HG03159 (cell line): ENCODE data around the gene UBAP1L.

Source experiments
- ATAC-seq: cut with Tn5 transposase; IDR thresholded peaks from one replicate; pipeline ENCODE4 v1.9.1; 2021; ENCODE audit warnings: mild to moderate bottlenecking, moderate library complexity; ENCODE audit not compliant: unreplicated experiment

Gene UBAP1L

DNA sequence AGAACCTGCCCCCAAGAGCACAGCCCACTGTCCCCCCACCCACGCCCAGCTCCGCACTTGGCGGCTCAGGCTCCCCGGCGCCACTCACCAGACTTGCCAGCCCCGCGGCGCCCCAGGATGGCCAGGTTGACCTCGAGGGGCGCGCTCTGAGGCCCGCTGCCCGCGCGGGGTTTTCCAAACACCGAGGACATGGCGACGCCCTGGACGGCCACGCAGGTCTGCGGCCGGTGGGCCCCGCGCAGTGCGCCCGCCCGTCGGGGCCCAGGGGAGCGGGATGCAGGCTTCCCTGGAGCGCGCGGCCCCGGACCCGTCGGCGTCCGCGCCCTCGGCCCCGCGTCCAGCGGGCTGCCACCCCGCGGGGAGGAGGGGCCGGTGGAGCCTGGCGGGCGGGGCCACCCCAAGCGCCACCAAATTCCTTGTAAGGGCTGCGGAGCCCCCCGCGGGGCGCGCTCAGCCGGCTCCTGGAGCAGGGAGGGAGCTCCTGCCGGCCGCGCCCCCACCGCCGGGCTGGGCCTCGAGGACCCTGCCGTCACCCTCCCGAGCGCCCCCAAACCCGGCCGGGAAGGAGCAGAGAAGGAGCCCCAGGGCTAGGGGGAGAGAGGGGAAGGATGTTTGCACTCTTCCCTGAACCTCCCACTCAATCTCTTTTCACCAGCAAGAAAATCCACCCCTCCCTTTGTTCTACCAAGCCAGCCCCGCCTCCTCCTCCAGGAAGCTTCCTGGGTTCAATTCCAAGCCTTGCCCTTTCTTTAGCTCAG, 47.2 kb downstream of the UBAP1L start, which contains the start of gene RASL12:
Gene RASL12, minus strand, starts transcription at position 347 of the 758 bp plus-strand sequence. Its CDS starts 156 bp downstream, at position 191.
- no peak for ATAC-seq

DNA sequence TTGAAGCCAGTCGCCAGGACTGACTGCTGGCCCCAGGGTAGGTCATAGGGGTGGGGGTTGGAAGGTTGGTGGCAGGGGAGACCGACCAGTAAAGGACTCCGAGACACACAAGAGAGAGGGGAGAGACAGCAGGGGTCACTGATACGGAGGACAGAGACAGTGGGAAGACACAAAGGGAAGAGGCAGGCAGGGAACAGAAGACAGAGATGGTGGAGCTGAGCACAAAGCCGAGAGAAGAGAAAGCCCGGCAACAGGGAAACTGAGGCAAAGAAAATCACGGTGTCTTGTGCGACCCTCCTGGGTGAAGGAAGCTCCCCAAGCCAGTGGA, 47.7 kb downstream of the UBAP1L start:
- ATAC-seq: no peak

DNA sequence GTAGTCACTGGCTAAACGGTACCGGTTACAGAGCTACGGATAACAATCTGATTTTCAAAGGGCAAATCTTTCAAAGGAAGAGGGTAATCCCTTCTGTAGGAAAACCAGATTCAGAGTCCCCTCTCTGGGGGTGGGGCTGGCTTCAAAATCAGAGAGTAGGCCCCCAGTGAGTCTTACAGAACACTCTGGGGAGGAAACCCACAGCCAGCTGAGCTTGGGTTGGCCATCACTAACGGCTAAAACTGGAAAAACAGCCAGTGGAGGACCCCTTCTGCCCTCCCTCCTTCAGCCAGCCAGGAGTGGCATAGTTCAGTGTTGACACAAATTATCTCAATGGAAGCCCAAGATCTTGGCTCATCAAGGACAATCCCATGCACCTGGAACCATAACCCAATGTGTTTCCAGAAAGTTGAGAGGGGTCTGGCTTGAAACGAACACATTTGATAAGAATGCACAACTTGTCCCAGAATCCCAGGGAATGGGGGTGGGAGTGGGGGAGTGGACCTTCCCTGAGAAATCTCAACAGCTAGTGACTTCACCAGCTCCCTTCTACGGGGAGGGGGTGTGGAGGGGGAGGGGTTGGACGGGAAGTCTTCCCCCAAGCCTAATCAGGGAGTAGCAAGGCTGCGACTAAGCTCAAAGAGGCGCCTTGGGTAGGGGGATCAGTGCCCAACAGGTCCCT, 48.2 kb downstream of the UBAP1L start:
- ATAC-seq: no peak

DNA sequence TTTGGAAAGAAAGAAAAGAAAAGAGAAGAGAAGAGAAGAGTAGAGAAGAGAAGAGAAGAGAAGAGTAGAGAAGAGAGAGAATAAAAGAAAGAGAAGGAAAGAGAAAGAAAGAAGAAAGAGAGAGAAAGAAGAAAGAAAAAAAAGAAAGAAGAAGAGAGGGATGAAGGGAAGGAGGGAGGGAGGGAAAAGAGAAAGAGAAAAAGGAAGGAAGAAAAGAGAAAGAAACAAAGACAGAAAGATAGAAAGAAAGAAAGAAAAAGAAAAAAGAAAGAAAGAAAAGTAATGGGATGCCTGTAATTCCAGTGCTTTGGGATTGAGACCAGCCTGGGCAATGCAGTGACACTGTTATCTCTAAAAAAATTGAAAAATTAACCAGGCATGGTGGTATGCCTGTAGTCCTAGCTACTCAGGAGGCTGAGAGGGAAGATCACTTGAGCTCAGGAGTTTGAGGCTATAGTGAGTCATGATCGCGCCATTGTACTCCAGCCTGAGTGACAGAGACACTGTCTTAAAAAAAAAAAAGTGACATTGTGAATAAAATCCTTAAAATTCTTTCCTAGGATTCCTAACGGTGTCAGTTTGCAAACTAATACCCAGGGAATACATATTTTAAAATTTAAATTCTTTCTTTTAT, 48.9 kb downstream of the UBAP1L start:
- no peak for ATAC-seq

DNA sequence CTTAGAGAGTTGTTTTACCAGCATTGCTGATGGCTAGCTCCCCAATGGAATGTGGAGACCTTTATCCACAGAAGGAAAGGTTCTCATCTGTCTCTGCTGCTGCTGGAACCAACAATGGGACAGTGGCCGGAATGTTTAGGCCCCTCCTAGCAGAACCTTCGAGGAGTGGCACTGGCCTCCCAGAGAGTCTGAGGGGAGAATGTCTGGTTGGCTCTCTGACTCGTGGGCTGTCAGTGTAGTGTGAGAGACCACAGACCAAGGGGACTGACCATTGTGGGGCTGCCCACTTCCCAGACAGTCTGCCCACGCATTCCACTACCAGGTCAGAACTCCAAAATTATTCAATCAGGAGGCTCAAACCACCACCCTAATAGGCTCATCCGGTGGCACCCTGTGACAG, 52.3 kb downstream of the UBAP1L start:
- no peak for ATAC-seq

DNA sequence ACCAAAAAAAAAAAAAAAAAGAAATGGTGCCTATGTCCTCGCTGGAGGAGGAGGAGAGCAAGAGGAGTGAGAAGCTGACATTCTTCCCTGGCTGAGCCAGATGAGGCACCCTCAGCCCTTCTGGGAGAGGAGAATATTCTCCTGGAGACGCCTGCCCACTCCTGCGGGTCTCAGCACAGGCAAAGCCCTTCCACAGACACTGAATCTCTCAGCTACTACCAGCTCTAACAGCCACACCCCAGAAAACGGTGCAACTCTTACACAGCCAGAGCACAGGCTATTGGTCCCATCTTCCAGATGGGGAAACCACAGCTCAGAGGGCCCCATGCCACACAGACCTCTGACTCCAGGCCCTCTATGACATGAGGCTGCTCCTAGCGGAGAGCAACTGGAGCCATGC, 52.9 kb downstream of the UBAP1L start:
- ATAC-seq: no peak

DNA sequence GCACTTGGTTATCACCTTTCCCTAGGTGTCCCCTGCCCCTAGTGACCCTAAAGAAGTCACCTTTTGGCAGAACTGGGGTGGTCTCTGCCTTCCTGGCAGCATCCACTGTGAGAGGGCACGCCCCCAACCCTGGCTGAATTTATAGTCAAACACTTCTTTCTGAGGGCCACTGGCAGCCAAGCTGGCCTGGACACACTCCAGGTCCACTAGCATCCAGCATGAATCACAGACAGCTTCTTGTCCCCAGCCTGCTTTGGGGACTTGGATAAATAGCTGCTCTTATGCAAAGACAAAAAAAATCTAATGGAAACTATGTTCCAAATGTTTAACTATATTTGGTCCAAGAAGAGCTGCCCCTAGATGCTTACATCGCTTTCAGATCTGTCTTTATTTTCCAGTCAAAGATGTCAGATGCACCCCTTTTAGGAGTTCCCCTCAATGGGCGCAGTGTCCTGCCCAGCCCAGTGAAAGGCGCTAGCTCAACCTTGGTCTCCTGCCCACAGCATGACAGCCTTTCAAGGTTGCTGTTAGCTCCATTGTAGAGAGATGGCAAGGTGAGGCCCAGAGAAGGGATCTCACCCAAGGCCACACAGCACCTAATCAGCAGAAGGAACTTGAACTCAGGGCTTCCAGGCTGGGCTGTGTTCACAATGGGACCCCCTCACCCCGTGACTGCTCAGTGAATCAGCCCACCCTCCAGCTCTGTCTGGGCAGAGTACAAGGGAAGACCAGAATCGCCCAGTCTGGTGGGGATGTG, 54.2 kb downstream of the UBAP1L start:
- ATAC-seq: no peak

DNA sequence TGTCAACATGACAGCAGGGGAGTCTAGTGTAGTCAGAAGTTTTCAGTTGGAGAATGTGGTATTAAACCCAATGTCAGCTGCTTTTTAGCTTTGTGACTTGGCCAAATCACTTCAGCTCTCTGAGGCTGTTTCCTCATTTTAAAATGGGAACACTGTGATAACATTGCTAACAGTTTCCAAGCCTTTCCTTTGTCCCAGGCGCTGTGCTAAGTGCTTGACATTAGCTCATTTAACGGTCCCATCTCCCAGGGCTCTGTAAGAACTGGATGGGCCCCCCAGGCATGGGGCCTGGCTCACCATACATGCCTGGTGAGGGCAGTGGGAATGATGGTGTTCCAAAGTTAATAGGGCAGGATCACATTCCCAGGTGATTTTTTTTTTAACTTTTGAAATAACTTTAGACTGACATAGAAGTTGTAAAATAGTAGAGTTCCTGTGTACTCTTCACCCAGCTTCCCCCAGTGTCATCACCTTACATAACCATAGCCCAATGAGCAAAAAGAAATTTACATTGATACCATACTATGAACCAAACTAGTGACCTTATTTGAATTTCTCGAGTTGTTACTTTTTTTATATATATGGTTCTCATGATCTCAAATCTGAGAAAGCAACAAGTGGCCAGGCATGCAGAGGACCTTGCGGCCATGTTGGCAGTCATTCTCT, 54.9 kb downstream of the UBAP1L start:
- ATAC-seq: no peak

DNA sequence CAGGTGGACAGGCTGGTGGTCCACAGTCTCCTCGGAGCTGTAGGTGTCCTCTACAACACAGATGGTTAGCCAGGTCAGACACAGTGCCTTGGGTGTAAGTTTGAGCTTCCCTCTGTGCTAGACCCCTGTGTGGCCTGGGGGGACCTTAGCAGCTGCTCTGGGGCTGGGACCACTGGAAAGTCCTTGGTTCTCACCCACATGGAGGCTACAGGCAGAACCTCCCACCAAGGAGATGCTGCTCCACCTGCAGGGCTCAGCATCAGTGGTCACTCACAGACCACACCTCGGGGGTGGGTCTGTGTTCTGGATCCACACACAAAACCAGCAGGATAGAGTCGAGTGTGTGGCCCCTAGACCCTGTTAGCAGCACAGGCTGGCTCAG, 55.6 kb downstream of the UBAP1L start:
- ATAC-seq: no peak

DNA sequence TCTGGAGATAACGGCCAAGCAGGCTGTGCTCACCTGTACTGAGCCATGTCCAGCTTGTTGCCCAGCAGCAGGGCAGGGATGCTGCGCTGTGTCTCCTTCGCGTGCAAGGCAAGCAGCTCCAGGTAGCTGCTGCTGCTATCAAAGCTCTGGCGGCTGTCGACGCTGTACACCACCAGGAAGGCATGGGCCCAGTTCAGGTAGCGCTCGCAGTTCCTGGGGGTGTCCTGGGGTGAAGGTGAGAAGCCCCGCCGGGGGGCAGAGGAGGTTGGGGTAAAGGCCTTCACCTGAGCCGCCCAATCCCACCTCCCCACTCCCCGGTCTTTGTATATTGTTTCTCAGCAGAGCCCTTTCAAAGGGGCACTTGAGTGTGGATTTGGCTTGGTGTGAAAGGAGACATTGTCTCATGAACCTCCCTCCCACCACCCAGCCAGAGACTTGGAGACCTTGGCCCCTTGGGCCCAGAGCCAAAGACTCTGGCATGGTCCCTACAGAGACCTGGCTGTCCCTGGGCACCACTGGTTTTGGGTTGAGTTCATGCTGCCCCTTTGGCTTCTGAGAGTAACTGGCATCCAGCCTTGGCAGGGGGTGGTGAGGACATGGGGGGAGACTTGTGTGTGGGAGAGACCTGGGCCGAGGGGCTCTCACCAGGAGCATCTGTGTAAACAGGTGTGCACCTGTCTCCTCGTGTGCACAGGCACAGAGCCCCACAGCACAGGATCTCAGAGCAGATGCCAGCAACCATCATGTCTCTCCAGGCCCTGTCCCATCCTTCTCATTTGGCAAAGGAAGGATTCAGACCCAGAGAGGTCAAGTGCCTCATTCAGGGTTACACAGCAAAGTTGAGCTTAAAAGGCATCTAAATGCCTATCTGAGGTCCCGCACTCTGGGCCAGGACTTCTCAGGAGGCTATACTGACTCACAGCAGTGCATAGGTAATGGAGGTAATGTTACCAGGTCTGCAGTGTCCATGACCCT, 56.3 kb downstream of the UBAP1L start:
- ATAC-seq: no peak

DNA sequence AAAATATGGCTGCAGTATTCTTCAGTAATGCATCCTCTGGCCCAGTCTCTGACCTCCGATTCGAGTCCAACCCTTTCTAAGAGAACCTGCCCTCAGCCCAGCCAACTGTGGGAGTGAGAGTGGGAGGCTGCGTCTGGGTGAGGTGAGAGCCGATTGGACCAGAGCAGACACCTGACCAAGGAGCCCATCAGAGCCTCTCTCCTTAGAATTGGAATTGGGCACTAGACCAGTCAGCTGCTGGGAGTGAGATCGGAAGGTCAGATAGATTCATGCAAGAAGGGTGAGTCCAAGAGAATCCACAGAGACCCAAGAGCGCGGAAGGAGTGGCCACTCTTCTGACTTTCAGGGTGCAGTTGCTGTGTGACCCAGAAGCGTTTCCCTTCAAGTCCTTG, 57.5 kb downstream of the UBAP1L start:
- ATAC-seq: no peak

DNA sequence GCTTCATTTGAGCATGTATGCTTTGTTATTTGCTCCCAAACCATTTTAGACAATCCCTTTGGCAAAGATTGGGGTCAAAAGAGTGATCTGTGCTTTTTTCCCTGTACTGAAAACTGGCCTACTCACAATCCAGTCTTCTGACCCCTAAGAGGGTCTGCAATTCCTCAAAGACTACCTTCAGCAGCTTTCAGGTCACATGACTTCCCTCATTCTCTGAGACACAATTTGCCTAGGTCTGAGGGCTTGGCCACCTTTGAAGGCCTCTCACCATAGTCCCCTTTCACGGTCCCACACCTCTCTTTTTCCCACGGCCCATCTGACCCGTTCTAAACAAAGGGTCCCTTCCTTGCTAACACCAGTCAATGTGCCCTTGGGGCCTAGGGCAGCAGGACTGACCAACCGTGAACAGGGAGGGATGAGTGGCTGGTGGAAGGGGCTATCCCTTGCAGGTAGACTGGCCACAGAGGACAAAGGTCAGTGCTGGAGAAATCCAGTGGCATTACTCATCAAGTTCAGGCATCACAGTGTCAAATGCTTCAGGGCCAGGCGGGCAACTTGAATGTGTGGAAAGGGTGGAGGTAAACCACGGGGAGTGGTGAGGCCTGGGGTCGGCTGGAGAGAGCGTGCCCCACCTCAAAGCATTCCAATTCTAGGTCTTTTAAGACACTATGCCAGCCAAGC, 58.0 kb downstream of the UBAP1L start:
- ATAC-seq: no peak

DNA sequence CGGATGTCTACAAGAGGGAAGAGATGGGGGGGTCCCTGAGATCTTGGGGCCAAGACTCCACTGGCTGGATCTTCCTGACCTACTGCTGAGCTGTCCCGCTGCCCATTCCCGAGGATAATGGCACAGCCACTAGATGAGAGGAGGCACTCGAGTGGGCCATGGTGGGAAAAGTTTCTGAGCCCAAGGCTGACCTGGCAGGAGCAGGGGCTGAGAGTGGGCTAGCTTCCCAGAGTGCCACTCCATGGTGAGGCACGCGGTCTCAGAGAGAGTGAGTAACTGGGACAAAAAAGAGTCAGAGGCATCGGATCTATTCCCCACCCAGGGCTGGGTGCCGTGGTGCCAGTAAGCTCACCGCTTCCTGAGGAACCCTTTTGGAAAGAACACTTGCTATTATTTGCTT, 58.9 kb downstream of the UBAP1L start:
- ATAC-seq: no peak

DNA sequence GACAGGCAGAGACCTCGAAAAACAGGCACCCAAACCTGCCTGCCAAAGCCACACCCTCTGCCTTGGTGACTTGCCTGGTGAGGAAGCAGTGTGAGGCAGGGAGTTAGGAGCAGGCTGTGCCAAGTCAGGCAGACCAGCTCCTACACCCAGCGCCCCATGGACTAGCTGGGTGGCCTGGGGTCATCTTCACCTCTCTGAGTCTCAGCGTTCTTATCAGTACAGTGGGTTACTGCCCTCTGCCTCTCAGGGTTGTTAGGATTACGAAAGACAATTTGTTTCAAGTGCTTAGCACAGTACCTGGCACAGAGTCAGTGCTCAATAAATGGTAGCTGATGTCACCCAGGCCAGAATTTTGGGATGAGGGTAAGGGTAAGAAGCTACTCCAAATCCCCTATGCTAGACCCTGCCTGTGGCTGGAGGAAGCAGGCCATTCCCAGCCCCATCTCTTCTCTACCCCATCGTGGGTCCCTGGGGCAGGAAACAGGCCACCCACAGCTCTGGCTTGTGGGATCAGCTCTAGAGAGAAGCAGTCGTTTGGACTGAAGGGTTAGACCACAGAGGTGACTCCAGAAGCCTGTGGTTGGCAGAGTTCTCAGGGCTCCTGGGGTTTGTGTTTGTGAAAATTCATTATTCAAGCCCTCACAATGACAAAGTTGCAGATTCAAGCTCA, 59.7 kb downstream of the UBAP1L start:
- no peak for ATAC-seq

DNA sequence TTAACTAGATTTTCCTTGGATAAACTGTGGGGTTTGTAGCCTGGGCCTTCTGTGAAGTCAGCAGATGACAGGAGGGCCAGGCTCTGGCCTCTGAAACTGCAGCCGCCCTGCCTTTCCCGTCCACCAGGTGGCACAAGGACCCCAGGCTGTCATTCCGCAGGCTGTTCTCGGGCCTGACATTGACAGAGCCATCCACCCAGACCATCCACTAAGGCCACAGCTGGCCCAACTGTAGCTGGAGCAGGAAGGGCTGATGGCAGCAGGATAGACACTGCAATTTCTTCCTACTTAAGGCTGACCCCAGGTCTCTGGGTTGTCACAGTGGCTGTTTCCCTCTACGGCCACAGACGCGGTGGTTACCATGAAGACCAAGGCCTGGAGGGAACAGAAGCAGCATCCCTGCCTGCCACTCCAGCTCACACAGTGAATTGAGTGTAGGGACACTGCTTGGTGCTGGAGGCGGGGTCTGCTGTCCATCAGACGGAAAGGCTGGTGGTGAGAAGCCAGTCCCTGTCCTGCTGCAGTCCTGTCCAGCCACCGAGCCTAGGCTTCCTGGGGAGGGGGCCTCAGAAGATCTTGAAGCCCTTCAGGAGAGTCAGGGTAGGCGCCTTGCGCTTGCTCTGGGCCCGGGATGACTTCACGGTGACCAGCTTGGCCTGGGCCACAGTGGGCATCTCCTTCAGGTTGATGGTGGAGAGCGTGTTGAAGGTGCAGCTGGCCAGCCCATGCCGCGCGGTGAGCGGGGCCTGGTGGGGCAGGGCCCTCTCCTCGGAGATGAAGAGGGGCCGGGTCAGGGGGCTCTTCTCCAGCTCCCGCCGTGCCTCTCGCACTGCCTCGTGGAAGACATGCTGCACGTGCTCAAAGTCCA, 60.4 kb downstream of the UBAP1L start:
- ATAC-seq: no peak

DNA sequence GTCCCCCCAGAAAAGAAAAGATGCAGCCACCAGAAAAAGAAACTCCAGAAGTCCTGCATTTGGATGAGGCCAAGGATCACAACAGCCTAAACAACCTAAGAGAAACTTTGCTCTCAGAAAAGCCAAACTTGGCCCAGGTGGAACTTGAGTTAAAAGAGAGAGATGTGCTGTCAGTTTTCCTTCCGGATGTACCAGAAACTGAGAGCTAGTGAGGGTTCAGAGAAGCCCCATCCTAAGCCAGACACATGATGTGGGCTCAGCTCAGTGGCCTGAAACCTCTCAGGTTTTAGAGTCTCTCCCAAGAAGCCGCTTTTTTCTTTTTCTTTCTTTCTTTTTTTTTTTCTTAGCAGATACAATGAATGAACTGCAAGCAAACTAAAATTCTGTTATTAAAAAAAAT, 62.0 kb downstream of the UBAP1L start:
- no peak for ATAC-seq

DNA sequence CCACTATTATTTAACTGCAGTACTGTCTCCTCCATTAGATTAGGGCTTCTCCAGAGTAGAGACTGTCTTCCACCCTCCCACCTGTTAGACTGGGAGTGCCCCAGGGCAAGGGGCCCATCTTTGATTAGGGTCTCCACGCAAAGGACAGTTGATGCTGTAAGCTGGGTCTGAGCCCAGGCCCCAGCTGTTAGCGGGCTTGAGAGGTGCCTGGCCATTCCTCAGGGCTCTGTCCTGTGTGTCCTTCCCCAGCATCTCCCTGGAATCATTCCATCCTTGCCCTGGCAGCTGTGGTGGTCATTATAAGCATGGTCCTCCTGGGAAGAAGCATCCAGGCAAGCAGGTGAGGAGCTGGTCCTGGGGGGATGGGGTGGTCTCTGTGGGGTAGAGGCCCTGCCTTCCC, 63.7 kb downstream of the UBAP1L start:
- no peak for ATAC-seq

DNA sequence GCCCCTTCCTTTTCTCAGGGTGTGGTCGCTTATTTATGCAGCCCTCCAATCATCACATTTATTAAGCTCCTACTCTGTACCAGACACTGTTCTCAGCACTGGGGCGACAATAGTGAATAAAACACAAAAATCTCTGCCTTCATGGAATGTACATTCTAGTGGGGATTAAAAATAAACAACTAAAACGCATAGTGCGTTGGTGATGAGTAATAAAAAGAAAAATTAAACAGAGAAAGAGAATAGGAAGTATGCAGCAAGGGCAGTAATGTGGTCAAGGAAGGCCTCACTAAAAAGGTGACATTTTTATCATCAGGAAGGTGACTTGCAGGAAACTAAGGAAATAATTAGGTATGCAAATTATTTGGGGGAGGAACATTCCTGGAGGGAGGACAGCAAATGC, 64.7 kb downstream of the UBAP1L start:
- ATAC-seq: no peak
